NCI-H82 treated with DMSO at 0.1 percent for 48 hours (cell line): ENCODE data around the gene MAGOHB.
"Not testable (repeated sequence)": the region's sequence is repeated elsewhere in the genome, so short reads cannot be mapped to it uniquely, and the experiment has no call there.

Experiments used
- DNase-seq: peaks from one replicate; lab custom pipeline; 2025; ENCODE audit not compliant: unreplicated experiment; lab: John Stamatoyannopoulos, UW

MAGOHB gene

DNA sequence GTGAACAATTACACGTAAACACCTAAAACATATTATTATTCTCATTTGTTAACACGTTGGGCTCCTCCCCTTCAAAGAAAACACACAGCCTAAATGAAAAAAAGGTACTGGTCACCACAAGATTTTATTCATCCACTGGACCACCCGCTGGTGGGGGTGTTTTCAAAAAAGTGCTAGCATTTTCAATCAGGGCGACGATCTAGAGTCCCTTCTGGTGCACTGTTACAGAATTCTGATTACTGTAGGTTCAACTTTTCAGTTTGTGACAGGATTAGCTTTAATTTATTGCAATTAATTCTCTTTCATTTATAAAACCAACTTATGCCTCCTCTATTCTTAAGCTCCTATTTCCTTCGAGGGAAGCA lies 443 bp downstream of the MAGOHB start:
- no peak for DNase-seq

- no peak for DNase-seq
Measured at GRCh38 chr12:10612110-10612509, 1.3 kb downstream of the MAGOHB start.

DNA sequence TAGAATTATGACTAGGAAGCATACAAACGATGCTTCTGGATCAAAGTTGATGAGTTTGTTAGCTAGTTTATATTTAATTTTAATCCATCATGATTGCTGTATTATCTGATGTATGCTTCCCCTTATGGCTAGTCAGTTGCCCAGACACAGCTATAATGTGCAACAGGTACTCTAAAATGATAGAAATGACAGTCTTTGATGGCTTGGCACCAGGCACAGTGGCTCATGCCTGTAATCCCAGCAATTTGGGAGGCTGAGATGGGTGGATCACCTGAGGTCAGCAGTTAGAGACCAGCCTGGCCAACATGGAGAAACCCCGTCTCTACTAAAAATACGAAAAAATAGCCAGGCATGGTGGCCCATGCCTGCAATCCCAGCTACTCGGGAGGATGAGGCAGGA lies 2.2 kb downstream of the MAGOHB start:
- not testable (repeated sequence) for DNase-seq

- no peak for DNase-seq
Measured at GRCh38 chr12:10610188-10610587, 3.2 kb downstream of the MAGOHB start.

GRCh38 chr12:10607885-10608458 lies 5.4 kb downstream of the MAGOHB start:
- DNase-seq, result no peak

DNA sequence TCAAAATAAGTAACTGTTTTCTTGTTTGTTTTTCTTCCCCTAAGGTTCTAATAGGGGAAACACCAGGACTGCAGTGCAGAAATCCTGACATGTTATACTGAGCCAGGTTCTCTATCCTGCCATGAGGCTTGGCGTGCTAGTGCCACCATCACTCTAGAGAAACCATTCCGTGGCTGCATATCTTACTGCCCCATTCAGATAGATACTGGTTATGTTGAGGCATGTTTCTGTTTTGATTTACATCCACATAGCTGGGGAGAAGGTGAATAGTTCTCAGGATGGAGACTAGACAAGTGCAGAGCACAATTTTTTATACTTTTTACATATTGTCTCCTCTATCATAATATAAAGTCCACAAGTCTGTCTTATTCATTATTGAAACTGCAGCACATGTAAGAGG lies 11.5 kb downstream of the MAGOHB start:
- no peak for DNase-seq

GRCh38 chr12:10600988-10601387 lies 12.4 kb downstream of the MAGOHB start:
- no peak for DNase-seq

DNA sequence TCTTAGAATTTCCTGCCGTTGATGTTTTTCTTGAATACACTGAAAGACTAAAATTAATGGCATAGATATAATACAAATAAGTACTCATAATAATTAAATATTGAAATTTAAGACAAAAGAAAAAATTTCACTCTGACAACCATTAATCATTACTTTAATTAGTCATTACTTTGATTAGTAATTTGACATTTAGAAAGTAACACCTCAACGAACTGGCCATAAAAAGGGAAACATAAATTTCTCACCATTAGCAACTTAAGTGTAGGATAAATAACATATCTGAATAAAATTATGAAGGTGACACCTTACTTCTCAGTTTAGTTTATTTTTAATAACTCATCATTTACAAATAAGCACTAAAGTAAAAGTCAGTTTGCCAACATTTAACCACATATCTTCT lies 17.5 kb downstream of the MAGOHB start:
- DNase-seq, result no peak

DNA sequence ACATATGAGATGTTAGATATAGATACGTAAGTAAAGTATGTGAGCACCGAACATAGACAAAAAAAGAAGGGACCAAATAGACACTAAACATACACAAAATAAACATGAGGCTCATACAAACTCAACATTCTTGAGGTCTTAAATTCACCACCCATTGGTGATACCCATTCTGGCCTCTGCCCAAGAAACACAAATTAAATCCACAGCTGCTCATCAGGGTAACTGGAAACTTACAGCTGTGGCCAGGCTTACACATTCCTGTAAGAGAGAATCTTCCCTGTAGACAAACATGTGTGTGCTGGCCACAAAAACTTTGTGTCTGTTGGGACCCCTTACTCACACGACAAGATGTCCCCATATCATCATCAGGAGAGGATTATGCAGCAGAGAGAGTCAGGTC lies 22.4 kb downstream of the MAGOHB start:
- no peak for DNase-seq

DNA sequence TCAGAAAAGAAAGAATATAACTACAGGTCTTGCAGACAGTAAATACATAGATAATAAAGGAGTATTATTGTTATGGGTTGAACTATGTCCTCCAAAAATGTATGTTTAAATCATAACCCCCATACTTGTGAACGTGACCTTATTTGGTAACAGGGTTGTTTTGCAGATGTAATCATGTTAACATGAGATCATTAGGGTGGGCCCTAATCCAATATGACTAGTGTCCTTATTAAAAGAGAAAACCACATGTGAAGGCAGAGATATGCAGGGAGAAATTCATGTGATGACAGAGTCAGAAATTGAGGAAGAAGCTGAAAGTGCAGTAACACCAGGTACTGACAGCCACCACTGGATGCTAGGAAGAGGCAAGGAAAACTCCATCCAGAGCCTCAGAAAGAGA lies 29.0 kb downstream of the MAGOHB start:
- peak; percentile 46 for DNase-seq

DNA sequence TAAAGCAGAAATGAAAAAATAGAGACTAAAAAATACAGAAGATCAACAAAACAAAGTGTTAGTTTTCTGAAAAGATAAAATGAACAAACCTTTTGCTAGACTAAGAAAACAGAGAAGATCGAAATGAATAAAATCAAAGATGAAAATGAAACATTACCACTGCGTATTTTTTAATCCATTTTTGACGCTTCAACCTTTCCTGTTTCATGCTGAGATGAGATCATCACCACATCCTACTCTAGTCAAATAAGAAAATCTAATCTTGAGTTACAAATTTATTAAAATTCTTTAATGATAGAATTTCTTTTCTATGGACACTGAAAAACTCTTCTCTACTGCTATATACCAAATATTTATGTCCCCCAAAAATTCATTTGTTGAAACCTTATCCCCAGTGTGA lies 30.7 kb downstream of the MAGOHB start:
- DNase-seq, result no peak

GRCh38 chr12:10582133-10582532 lies 31.3 kb downstream of the MAGOHB start:
- not testable (repeated sequence) for DNase-seq

DNA sequence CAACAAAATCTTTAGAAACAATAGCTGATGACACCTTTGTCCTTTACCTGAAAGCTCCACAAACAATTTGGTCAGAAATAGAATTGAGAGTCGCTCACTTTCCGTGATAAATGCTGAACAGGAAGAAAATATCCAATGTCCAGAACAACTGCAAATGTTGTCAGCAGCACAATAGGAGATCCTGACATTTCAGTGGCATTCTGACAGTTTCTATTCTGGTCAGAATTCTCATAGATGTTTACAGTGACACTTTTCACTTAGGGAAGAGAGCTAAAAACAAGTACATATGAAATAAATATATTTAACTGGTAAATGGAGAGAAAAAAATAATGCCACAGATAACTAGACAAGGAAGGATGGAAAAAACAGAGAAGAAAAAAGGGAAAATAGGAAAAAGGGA lies 39.1 kb downstream of the MAGOHB start:
- DNase-seq, result no peak

DNA sequence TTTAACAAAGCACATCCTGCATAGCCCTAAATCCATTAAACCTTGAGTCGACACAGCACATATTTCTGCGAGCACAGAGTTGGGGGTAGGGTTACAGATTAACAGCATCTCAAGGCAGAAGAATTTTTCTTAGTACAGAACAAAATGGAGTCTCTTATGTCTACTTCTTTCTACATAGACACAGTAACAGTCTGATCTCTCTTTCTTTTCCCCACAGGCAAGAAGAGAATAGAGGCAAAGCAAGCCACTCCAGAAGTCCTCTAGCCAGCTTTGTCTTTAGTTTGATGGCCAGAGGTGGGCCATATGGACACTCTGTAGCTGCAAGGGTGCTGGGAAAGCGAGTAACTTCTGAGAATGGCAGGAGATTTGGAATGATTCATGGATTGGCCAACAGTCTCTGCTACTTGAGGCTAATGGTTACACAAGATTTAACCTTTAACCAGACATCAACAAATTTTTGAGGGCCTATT lies 41.4 kb downstream of the MAGOHB start:
- DNase-seq, result peak; percentile 81

GRCh38 chr12:10571141-10571540 lies 42.3 kb downstream of the MAGOHB start:
- DNase-seq, result peak; percentile 15

GRCh38 chr12:10567813-10568212 lies 45.6 kb downstream of the MAGOHB start:
- no peak for DNase-seq

DNA sequence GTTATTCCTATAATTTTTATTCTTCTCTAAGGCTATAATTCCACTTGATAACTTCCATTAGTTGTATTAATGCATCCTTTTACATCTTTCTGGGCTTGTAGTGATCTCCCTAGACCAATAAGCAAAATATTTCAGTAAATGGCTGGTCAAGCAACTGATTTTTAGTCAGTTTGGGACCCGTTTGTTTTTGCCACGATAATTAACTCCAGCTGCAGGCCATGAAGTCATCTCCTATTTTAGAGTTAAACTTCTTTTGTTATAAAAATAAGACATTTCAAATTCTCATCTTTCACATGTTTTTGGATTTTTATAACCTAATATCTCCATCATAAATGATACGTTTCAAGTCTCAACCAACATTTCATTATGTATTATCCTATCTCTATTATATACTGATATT lies 49.4 kb downstream of the MAGOHB start:
- DNase-seq, result no peak

DNA sequence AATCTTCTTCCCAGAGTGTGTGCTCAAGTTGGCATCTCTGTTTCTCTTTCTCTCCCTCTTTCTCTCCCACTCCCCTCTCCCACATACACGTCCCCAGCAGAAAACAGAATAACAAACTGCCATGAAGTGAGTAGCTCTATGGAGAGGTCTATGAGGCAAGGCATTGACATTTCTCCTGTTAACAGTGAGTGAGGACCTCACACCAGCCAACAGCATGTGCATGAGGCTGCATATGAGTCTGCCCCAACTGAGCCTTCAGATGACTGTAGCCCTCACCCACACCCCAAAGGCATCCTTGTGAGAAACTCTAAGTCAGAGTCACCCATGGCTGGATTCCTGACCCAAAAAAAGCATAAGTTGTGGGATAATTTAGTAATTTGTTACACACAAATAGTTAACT lies 50.4 kb downstream of the MAGOHB start:
- no peak for DNase-seq

GRCh38 chr12:10562306-10562933 lies 51.0 kb downstream of the MAGOHB start:
- DNase-seq, result peak; percentile 12

- DNase-seq, result no peak
Measured at GRCh38 chr12:10559244-10559643, 54.2 kb downstream of the MAGOHB start.

DNA sequence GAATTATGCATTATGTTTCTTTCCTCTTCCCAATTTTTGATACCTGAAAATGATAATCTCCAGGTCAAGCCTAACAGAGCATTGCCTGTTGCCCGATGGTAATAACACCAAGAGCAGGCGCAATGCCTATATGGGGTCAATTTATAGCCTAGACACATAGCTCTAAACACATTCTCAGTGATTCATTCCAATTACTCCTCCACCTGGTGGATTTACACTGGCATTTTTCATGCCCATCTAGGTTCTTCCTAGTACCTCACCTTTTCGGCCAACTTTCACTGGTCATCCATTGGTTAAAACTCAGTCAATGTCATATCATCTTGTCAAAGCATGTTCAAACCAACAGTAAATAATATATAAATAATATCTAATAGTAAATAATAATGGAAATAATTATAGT lies 54.6 kb downstream of the MAGOHB start:
- DNase-seq, result no peak

DNA sequence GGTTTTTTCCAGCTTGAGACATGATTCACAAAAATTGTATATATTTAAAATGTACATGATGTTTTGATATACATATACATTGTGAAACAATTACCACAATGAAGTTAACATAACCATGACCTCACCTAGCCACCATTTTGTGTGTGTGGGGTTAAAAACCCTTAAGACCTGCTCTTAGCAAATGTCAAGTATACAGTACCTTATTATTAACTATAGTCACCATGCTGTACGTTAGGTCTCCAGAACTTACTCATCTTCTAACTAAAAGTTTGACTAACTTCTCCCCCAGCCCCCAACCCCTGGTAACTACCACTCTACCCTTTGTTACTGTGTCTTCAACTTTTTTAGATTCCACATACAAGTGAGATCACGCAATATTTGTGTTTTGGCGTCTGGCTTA lies 55.1 kb downstream of the MAGOHB start:
- no peak for DNase-seq

GRCh38 chr12:10557766-10558165 lies 55.6 kb downstream of the MAGOHB start:
- no peak for DNase-seq
